GM12878 (cell line): ENCODE measurements around the gene MCF2L2. TPM values are rescaled to one million over a fixed set of nuclear protein-coding genes. Genes with fewer than 3 reads are reported as not detected.

Experiments used
- ATAC-seq: fragments of 200-7000 bp; cut with Tn5 transposase; 3 replicates; pipeline ENCODE4 v1.9.1; 2020; ENCODE audit warnings: mild to moderate bottlenecking, moderate library complexity
- BruUV-seq: library from RNA; stranded (reverse); fragments of 400-500 nt; replicated peaks from 2 replicates; lab custom pipeline; 2021; lab: Mats Ljungman, UMichigan
- CTCF ChIA-PET: fragments of 300-600 bp; sonication (Branson Sonifier 250); formaldehyde crosslinking; extraction: SDS; loops from one replicate; lab custom pipeline; 2021; ENCODE audit warnings: inconsistent platforms; lab: Yijun Ruan, JAX
- POLR2A ChIA-PET: fragments of 350-600 bp; formaldehyde crosslinking; extraction: SDS; loops from one replicate; lab custom pipeline; 2021; ENCODE audit warnings: inconsistent platforms; lab: Charles Lee
- RAD21 ChIA-PET: fragments of 300-600 bp; sonication (Branson Sonifier 250); formaldehyde crosslinking; loops from one replicate; lab custom pipeline; 2023; ENCODE audit warnings: antibody characterized with exemption; ENCODE audit not compliant: unreplicated experiment; lab: Charles Lee
- SMC1A ChIA-PET: fragments of 300-600 bp; sonication (Branson Sonifier 250); formaldehyde crosslinking; loops from one replicate; lab custom pipeline; 2023; ENCODE audit not compliant: unreplicated experiment, uncharacterized antibody; lab: Charles Lee
- DNase-seq: peaks from one replicate; pipeline ENCODE4 v3.0.0-alpha.2; 2011; ENCODE audit warnings: low read depth, low spot score
- FAIRE-seq: peaks from 3 replicates; lab custom pipeline; 2011; peaks lifted over from hg19 to GRCh38; lab: Jason Lieb, UNC
- H2AFZ ChIP-seq: 2 replicates; pipeline ENCODE4 v1.6.0; 2011; ENCODE audit warnings: low read depth, low read length, control low read depth; ENCODE audit not compliant: control insufficient read depth
- H3K27ac ChIP-seq: 2 replicates; pipeline ENCODE4 v1.5.1; 2011; ENCODE audit warnings: control low read depth; ENCODE audit not compliant: control insufficient read depth, insufficient read depth
- H3K27me3 ChIP-seq, 2 experiments: replicated peaks in 1 of 2; 2 replicates each; pipeline versions ENCODE4 v1.6.0 to v1.6.1; 2011; ENCODE audit warnings: low read length in 1 of 2; ENCODE audit not compliant: control insufficient read depth in 2 of 2, insufficient read depth in 2 of 2
- H3K36me3 ChIP-seq, 2 experiments: 2 replicates each; pipeline ENCODE4 v1.5.1; 2011; ENCODE audit warnings: low read length in 1 of 2; ENCODE audit not compliant: control insufficient read depth in 2 of 2, insufficient read depth in 2 of 2
- H3K4me1 ChIP-seq: 2 replicates; pipeline ENCODE4 v1.6.1; 2011; ENCODE audit warnings: mild to moderate bottlenecking, low read length, moderate library complexity, mixed read lengths; ENCODE audit not compliant: control insufficient read depth, insufficient read depth
- H3K4me2 ChIP-seq: 2 replicates; pipeline ENCODE4 v1.6.0; 2011; ENCODE audit warnings: control low read depth; ENCODE audit not compliant: control insufficient read depth, insufficient read depth
- H3K4me3 ChIP-seq: fragments of 200-600 bp; sonication (generic); 2 replicates; pipeline ENCODE4 v1.5.1; 2016
- H3K79me2 ChIP-seq: 2 replicates; pipeline ENCODE4 v1.6.0; 2011; ENCODE audit warnings: low read length; ENCODE audit not compliant: control insufficient read depth, insufficient read depth
- H3K9ac ChIP-seq: 2 replicates; pipeline ENCODE4 v1.8.0; 2011; ENCODE audit warnings: low read length, control low read depth, mixed read lengths; ENCODE audit not compliant: control insufficient read depth, insufficient read depth
- H3K9me3 ChIP-seq: replicated peaks from 3 replicates; pipeline ENCODE4 v1.5.1; 2011; ENCODE audit warnings: mild to moderate bottlenecking, low read length; ENCODE audit not compliant: control insufficient read depth, insufficient read depth
- H4K20me1 ChIP-seq: 2 replicates; pipeline ENCODE4 v1.6.0; 2011; ENCODE audit not compliant: control insufficient read depth, insufficient read depth
- BRCA1 ChIP-seq: IDR thresholded peaks from 2 replicates; pipeline ENCODE4 v1.6.1; 2011; ENCODE audit warnings: low read depth, low read length, improper control_type of control experiment
- CHD1 ChIP-seq: IDR thresholded peaks from 2 replicates; pipeline ENCODE4 v1.6.1; 2012; ENCODE audit warnings: low read depth, low read length, improper control_type of control experiment
- CHD4 ChIP-seq: fragments of 200-600 bp; sonication (generic); IDR thresholded peaks from 2 replicates; pipeline ENCODE4 v1.6.1; 2016; ENCODE audit warnings: mild to moderate bottlenecking
- FOXM1 ChIP-seq: IDR thresholded peaks from 2 replicates; pipeline ENCODE4 v1.6.1; 2012; ENCODE audit warnings: low read depth, mild to moderate bottlenecking, inconsistent platforms, low read length, moderate library complexity
- MYB ChIP-seq: fragments of 150-350 bp; IDR thresholded peaks from 2 replicates; pipeline ENCODE4 v1.6.1; 2014; ENCODE audit warnings: mild to moderate bottlenecking, low read depth, low read length, borderline replicate concordance
- MYC ChIP-seq: IDR thresholded peaks from 2 replicates; pipeline ENCODE4 v1.6.1; 2011; ENCODE audit warnings: mild to moderate bottlenecking, low read length, moderate library complexity, inconsistent platforms; ENCODE audit not compliant: insufficient read depth, insufficient replicate concordance, insufficient read length, severe bottlenecking
- RELA ChIP-seq: fragments of 450-650 bp; IDR thresholded peaks from 2 replicates; pipeline ENCODE4 v1.8.0; 2014; ENCODE audit warnings: borderline replicate concordance; ENCODE audit not compliant: partially characterized antibody
- SMARCA5 ChIP-seq: fragments of 450-650 bp; IDR thresholded peaks from 2 replicates; pipeline ENCODE4 v1.6.1; 2017; ENCODE audit warnings: mild to moderate bottlenecking
- SUZ12 ChIP-seq: fragments of 200-600 bp; sonication (generic); IDR thresholded peaks from one replicate; pipeline ENCODE4 v1.6.1; 2018; ENCODE audit warnings: antibody characterized with exemption, mild to moderate bottlenecking; ENCODE audit not compliant: unreplicated experiment
- ZNF384 ChIP-seq: IDR thresholded peaks from 2 replicates; pipeline ENCODE4 v1.6.1; 2012; ENCODE audit warnings: low read depth, mild to moderate bottlenecking, low read length, improper control_type of control experiment, borderline replicate concordance
- in situ Hi-C: fragments of 300-500 bp; cut with MboI; formaldehyde crosslinking; loops from 9 replicates; pipeline ENCODE4 v1.14.3; 2018; ENCODE audit warnings: mixed read lengths
- intact Hi-C: fragments of 100-400 bp; cut with micrococcal nuclease; formaldehyde crosslinking; loops from one replicate; pipeline ENCODE4 v1.14.2; 2022; ENCODE audit not compliant: unreplicated experiment
- polyA plus RNA-seq, 11 experiments: library from polyadenylated mRNA; depleted of rRNA in 4 of 11; unstranded in 6 of 11; stranded (reverse) in 5 of 11; fragments of >200 nt; fragmentation: Nextera tagmentation in 4 of 11; fragmentation: Illumina TruSeq in 1 of 11; extraction: Ambion mirVana in 4 of 11; extraction: Trizol in 1 of 11; gene quantifications; 1 replicate in 1 of 11; 2 replicates in 10 of 11; pipeline versions ENCODE4 v1.2.1 to v1.2.3, GENCODE V29; 2011 to 2016; ENCODE audit warnings: inconsistent platforms in 2 of 11, missing spikeins in 2 of 11, low read depth in 1 of 11
- total RNA-seq, 4 experiments: library from RNA; depleted of rRNA in 3 of 4; stranded (reverse); fragments of >200 nt in 3 of 4; fragmentation: Illumina TruSeq in 1 of 4; extraction: Trizol in 1 of 4; gene quantifications; 2 replicates each; pipeline versions ENCODE4 v1.2.1 to v1.2.3, GENCODE V29; 2013 to 2021
- TF ChIP-seq, protein P1 (sequence below): fragments of 450-650 bp; IDR thresholded peaks from 2 replicates; pipeline ENCODE4 v1.6.1; 2016; ENCODE audit warnings: mild to moderate bottlenecking, moderate library complexity, borderline replicate concordance
- TF ChIP-seq, protein P2 (sequence below): fragments of 450-650 bp; IDR thresholded peaks from 2 replicates; pipeline ENCODE4 v1.6.1; 2017; ENCODE audit warnings: antibody characterized with exemption, mild to moderate bottlenecking, moderate library complexity
- TF ChIP-seq, protein P3 (sequence below): IDR thresholded peaks from 2 replicates; pipeline ENCODE4 v1.6.1; 2011; ENCODE audit warnings: low read depth, mild to moderate bottlenecking, low read length, moderate library complexity, borderline replicate concordance; ENCODE audit errors: extremely low read depth
- TF ChIP-seq, protein P4 (sequence below): fragments of 450-650 bp; IDR thresholded peaks from 2 replicates; pipeline ENCODE4 v1.6.1; 2016; ENCODE audit warnings: mild to moderate bottlenecking

MCF2L2 gene
- total and polyA plus RNA-seq, 10 of the 15 experiments (the other 5 are each of a cell fraction or from before 2014, with no cell fraction given): 0.37 to 2.8 (median 1.4) TPM

DNA sequence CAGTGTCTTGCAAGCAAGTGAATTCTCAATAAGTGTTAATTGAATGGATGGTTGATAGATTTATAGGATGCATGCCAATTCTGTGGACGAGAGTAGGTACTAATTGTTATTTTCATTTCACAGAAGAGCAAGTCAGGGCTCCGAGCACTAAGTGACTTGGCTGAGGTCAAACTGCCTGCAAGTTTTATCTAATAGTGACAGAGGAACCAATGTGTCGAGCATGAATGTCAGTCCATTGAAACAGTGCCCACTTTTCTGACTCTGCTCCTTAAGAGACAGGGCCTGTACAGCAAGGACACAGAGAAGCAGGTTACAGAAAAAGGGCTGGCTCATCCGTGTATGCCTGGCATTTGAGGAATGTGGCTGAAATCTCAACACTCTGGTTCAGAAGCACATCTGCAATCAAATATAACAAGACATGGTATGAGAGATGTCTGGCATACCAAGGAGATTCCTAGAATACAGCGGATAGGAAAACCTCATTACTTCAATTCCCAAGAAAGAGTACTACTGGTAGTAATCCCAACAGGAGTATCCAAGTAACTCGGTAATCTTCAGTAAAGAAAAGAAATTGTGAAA is 181.3 kb downstream of the MCF2L2 start (continued):
- TF ChIP-seq, protein P1, sequence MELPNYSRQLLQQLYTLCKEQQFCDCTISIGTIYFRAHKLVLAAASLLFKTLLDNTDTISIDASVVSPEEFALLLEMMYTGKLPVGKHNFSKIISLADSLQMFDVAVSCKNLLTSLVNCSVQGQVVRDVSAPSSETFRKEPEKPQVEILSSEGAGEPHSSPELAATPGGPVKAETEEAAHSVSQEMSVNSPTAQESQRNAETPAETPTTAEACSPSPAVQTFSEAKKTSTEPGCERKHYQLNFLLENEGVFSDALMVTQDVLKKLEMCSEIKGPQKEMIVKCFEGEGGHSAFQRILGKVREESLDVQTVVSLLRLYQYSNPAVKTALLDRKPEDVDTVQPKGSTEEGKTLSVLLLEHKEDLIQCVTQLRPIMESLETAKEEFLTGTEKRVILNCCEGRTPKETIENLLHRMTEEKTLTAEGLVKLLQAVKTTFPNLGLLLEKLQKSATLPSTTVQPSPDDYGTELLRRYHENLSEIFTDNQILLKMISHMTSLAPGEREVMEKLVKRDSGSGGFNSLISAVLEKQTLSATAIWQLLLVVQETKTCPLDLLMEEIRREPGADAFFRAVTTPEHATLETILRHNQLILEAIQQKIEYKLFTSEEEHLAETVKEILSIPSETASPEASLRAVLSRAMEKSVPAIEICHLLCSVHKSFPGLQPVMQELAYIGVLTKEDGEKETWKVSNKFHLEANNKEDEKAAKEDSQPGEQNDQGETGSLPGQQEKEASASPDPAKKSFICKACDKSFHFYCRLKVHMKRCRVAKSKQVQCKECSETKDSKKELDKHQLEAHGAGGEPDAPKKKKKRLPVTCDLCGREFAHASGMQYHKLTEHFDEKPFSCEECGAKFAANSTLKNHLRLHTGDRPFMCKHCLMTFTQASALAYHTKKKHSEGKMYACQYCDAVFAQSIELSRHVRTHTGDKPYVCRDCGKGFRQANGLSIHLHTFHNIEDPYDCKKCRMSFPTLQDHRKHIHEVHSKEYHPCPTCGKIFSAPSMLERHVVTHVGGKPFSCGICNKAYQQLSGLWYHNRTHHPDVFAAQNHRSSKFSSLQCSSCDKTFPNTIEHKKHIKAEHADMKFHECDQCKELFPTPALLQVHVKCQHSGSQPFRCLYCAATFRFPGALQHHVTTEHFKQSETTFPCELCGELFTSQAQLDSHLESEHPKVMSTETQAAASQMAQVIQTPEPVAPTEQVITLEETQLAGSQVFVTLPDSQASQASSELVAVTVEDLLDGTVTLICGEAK: no peak
- TF ChIP-seq SMARCA5 (no peak), RELA (no peak), SUZ12 (no peak), CHD4 (no peak), FOXM1 (no peak), ZNF384 (no peak)
- TF ChIP-seq, all 136 proteins: peak for 0

DNA sequence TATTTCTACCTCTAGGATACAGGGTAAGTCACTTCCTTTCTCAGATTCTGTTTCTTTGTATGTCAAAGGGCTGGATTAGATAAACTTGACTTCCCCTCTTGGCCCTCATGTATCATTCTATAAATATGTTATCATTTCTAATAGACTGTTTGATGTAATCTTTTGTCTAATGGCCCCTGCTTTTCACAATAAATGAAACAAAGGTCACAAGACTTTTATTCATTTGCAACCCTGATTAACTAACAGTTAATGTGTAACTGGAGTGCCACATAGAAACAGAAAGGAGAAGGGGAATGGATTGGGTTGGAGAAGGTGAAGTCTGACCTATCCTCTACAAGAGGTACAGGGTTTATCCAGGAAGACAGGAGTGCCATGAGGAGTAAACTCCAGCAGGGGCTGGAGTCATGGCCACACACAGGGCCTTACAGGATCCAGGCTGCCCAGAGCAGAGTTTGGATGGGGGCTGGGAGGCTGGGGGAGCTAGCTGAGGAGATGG is 183.4 kb downstream of the MCF2L2 start:
- peaks cover 6% of the 10 kb centered on the region; the same call in 2 of the 3 replicates for H3K9me3 ChIP-seq
- no peaks in the 10 kb centered on the region for H3K4me1 ChIP-seq
- H3K27ac ChIP-seq: no peak overlapping the region
- no peaks in the 10 kb centered on the region for H4K20me1 ChIP-seq
- no peaks in the 10 kb centered on the region for H3K36me3 ChIP-seq
- H3K27me3 ChIP-seq: no peaks in the 10 kb centered on the region; a peak in 2 of 4 replicates
- no peak overlapping the region for H3K4me2 ChIP-seq
- ChIA-PET POLR2A (no interaction called here), SMC1A (no interaction called here), CTCF (no interaction called here), RAD21 (no interaction called here)
- DNase-seq (no peak), ATAC-seq (no peak; the same call in 2 of the 3 replicates), FAIRE-seq (no peak)
- no TSS peak for BruUV-seq
- TF ChIP-seq, protein P2, sequence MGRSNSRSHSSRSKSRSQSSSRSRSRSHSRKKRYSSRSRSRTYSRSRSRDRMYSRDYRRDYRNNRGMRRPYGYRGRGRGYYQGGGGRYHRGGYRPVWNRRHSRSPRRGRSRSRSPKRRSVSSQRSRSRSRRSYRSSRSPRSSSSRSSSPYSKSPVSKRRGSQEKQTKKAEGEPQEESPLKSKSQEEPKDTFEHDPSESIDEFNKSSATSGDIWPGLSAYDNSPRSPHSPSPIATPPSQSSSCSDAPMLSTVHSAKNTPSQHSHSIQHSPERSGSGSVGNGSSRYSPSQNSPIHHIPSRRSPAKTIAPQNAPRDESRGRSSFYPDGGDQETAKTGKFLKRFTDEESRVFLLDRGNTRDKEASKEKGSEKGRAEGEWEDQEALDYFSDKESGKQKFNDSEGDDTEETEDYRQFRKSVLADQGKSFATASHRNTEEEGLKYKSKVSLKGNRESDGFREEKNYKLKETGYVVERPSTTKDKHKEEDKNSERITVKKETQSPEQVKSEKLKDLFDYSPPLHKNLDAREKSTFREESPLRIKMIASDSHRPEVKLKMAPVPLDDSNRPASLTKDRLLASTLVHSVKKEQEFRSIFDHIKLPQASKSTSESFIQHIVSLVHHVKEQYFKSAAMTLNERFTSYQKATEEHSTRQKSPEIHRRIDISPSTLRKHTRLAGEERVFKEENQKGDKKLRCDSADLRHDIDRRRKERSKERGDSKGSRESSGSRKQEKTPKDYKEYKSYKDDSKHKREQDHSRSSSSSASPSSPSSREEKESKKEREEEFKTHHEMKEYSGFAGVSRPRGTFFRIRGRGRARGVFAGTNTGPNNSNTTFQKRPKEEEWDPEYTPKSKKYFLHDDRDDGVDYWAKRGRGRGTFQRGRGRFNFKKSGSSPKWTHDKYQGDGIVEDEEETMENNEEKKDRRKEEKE: no peak
- TF ChIP-seq MYB (no peak), ZNF384 (no peak), MYC (no peak), CHD1 (no peak), BRCA1 (no peak)
- TF ChIP-seq, protein P3, sequence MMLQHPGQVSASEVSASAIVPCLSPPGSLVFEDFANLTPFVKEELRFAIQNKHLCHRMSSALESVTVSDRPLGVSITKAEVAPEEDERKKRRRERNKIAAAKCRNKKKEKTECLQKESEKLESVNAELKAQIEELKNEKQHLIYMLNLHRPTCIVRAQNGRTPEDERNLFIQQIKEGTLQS: no peak
- TF ChIP-seq, protein P4, sequence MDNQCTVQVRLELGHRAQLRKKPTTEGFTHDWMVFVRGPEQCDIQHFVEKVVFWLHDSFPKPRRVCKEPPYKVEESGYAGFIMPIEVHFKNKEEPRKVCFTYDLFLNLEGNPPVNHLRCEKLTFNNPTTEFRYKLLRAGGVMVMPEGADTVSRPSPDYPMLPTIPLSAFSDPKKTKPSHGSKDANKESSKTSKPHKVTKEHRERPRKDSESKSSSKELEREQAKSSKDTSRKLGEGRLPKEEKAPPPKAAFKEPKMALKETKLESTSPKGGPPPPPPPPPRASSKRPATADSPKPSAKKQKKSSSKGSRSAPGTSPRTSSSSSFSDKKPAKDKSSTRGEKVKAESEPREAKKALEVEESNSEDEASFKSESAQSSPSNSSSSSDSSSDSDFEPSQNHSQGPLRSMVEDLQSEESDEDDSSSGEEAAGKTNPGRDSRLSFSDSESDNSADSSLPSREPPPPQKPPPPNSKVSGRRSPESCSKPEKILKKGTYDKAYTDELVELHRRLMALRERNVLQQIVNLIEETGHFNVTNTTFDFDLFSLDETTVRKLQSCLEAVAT: no peak
- no peaks in the 10 kb centered on the region for H3K79me2 ChIP-seq
- H2AFZ ChIP-seq: no peak overlapping the region
- intact Hi-C loops: no loop called here
- in situ Hi-C loops: no loop called here
- no peak overlapping the region for H3K4me3 ChIP-seq
- H3K9ac ChIP-seq: no peak overlapping the region
